Measurements from ENCODE around the gene SVIL. TPM values are rescaled to one million over a fixed set of nuclear protein-coding genes. Genes with fewer than 3 reads are reported as not detected.

SVIL gene
- total RNA-seq, 3 donors from 2014 or later (not counting 1 experiment from before 2014, with no cell fraction given): 24.9 to 57.2 (median 33.5) TPM

DNA sequence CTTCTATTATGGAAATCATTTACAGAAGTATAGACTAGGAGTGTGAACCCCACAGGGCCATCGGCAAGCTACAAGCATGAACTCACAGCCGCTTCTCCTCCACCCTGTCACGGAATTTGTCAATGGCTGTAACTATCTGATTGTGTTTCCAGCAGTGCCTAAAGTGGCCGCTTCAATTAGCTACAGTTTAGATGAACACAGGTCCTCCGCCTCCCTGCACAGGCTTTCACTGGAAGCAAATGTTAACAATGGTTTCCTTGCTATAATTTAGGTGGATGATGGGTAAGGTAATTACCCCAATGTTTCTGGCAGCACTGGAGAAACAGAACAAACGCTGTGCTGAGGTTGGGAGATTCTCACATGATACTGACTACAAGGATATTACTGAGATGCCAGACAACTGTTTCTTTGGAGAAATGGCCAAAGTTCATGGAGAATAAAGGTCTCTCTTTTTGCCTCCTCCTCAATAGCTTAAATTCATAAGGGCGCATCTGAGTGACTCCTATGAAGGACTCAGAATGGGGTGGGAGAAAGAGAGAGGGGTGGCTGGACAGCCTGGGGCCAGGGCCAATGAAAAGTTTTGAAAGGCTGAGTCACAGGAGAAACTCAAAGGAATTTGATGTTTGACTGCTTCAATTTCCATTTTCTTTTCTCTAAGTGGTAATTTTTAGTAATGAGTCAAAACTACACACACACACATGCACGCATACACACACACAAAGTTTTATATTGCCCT, 78.9 kb downstream of the SVIL start:
- Histone ChIP-seq H3K4me3 (ENCODE audit: low read length) (no peak overlapping the region), H3K36me3 (ENCODE audit: control insufficient read depth, insufficient read depth, low read length) (peaks cover 6% of the 10 kb centered on the region), H3K27me3 (ENCODE audit: control insufficient read depth, insufficient read depth, low read length) (no peaks in the 10 kb centered on the region), H3K4me1 (ENCODE audit: control insufficient read depth, insufficient read depth, low read length) (no peaks in the 10 kb centered on the region), H3K27ac (ENCODE audit: low read length) (no peak overlapping the region), H3K9me3 (ENCODE audit: control insufficient read depth, insufficient read depth, low read length) (no peaks in the 10 kb centered on the region)
- DNase-seq (no peak), ATAC-seq (no peak)
- Mint-ChIP-seq H3K27me3 (ENCODE audit: low read depth in 2 of 2) (no peaks in the 10 kb centered on the region), H3K4me1 (no peaks in the 10 kb centered on the region), H3K27ac (no peak overlapping the region), H3K9me3 (no peaks in the 10 kb centered on the region), H3K36me3 (no peaks in the 10 kb centered on the region), H3K4me3 (no peak overlapping the region)
- WGBS (ENCODE audit: insufficient coverage): 86% methylated on average over 7 of the region's 8 CpGs
- intact Hi-C loops (cut with micrococcal nuclease): no loop called here
- TF ChIP-seq, protein P1, sequence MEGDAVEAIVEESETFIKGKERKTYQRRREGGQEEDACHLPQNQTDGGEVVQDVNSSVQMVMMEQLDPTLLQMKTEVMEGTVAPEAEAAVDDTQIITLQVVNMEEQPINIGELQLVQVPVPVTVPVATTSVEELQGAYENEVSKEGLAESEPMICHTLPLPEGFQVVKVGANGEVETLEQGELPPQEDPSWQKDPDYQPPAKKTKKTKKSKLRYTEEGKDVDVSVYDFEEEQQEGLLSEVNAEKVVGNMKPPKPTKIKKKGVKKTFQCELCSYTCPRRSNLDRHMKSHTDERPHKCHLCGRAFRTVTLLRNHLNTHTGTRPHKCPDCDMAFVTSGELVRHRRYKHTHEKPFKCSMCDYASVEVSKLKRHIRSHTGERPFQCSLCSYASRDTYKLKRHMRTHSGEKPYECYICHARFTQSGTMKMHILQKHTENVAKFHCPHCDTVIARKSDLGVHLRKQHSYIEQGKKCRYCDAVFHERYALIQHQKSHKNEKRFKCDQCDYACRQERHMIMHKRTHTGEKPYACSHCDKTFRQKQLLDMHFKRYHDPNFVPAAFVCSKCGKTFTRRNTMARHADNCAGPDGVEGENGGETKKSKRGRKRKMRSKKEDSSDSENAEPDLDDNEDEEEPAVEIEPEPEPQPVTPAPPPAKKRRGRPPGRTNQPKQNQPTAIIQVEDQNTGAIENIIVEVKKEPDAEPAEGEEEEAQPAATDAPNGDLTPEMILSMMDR (IDR thresholded peaks at IDR 0.05): no peak

DNA sequence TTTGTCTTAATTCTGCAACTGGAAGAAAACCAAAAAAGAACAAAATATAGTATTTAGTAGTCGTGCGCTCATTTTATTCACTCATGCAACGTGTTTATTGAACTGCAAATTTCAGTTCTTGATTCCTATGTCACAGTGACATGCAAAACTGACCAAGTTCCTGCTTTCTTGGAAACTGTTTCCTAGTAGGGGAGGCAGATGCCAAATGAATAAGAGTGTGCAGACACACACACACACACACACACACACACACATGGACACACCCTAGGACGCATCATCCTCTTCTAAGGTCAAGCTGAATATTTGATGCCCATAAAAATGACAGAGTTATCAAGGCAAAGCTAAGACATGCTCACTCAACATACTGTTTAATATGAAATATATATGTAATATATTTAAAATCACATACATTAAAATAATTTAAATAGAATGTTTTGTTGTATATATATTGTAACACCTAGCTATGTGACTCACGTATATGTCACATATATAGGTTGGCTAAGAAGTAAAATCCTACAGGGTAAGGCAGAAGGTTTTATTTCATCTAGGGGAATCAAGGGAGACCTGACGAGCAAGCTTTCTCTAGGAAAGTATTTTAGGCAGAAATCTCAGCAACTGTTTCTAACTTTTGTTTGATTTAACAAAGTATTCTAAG, 79.6 kb downstream of the SVIL start:
- ATAC-seq (no peak), DNase-seq (no peak)
- Mint-ChIP-seq H3K9me3 (no peaks in the 10 kb centered on the region), H3K36me3 (no peaks in the 10 kb centered on the region), H3K27ac (no peak overlapping the region), H3K4me3 (no peak overlapping the region), H3K27me3 (ENCODE audit: low read depth in 2 of 2) (no peaks in the 10 kb centered on the region), H3K4me1 (no peaks in the 10 kb centered on the region)
- Histone ChIP-seq H3K27ac (ENCODE audit: low read length) (no peak overlapping the region), H3K36me3 (ENCODE audit: control insufficient read depth, insufficient read depth, low read length) (peaks cover 12% of the 10 kb centered on the region), H3K4me3 (ENCODE audit: low read length) (no peak overlapping the region), H3K4me1 (ENCODE audit: control insufficient read depth, insufficient read depth, low read length) (no peaks in the 10 kb centered on the region), H3K9me3 (ENCODE audit: control insufficient read depth, insufficient read depth, low read length) (no peaks in the 10 kb centered on the region), H3K27me3 (ENCODE audit: control insufficient read depth, insufficient read depth, low read length) (no peaks in the 10 kb centered on the region)
- intact Hi-C loops (cut with micrococcal nuclease): no loop called here
- WGBS (ENCODE audit: insufficient coverage): 60% methylated on average over 5 of the region's 6 CpGs
- TF ChIP-seq, protein P1 (IDR thresholded peaks at IDR 0.05): no peak

DNA sequence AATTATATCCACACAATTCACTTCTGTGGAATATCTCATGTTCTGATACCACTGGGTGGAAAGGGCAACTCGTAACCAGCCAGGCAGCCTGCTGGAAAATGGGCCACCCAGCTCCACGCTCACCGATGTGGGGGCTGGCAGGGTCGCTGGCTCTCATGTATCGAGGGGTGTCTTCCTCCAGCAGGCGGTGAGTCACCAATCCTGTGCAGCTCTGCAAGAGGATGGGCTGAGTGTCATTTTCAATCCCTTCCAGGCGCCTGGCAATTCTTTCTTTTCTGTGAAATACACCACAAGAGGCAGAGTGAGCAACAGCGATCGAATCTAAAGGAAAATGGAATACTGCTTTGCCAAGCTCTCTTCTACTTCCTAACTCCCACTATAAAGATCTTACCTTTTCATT, 80.1 kb downstream of the SVIL start:
- Mint-ChIP-seq H3K4me3 (no peak overlapping the region), H3K27ac (no peak overlapping the region), H3K36me3 (no peaks in the 10 kb centered on the region), H3K9me3 (no peaks in the 10 kb centered on the region), H3K27me3 (ENCODE audit: low read depth in 2 of 2) (no peaks in the 10 kb centered on the region), H3K4me1 (no peaks in the 10 kb centered on the region)
- Histone ChIP-seq H3K27ac (ENCODE audit: low read length) (no peak overlapping the region), H3K27me3 (ENCODE audit: control insufficient read depth, insufficient read depth, low read length) (no peaks in the 10 kb centered on the region), H3K4me3 (ENCODE audit: low read length) (no peak overlapping the region), H3K9me3 (ENCODE audit: control insufficient read depth, insufficient read depth, low read length) (no peaks in the 10 kb centered on the region), H3K36me3 (ENCODE audit: control insufficient read depth, insufficient read depth, low read length) (peaks cover 16% of the 10 kb centered on the region), H3K4me1 (ENCODE audit: control insufficient read depth, insufficient read depth, low read length) (no peaks in the 10 kb centered on the region)
- TF ChIP-seq, protein P1 (IDR thresholded peaks at IDR 0.05): no peak
- intact Hi-C loops (cut with micrococcal nuclease): no loop called here
- 83% methylated on average over 9 of the region's 9 CpGs for WGBS (ENCODE audit: insufficient coverage)
- no peak for ATAC-seq
- DNase-seq: no peak

Data from natural killer cell (primary cell).